CD4-positive, alpha-beta T cell treated with Interferon gamma for 1 hour (primary cell): ENCODE results near the gene TPO.
"Not testable (repeated sequence)": the region's sequence is repeated elsewhere in the genome, so short reads cannot be mapped to it uniquely, and the experiment has no call there.

Source experiments
- DNase-seq: peaks from one replicate; pipeline ENCODE4 v3.0.0-alpha.2; 2020

TPO gene

GRCh38 chr2:1406434-1406833 lies 6.8 kb upstream of the TPO start:
- no peak for DNase-seq

GRCh38 chr2:1407950-1408675 lies 5.2 kb upstream of the TPO start:
- no peak for DNase-seq

GRCh38 chr2:1414121-1414520 lies 858 bp downstream of the TPO start:
- no peak for DNase-seq

GRCh38 chr2:1414901-1415300 lies 1.6 kb downstream of the TPO start:
- not testable (repeated sequence) for DNase-seq

GRCh38 chr2:1415501-1415900 lies 2.2 kb downstream of the TPO start:
- DNase-seq = no peak

GRCh38 chr2:1418566-1418965 lies 5.3 kb downstream of the TPO start:
- DNase-seq = no peak

- no peak for DNase-seq
These were observed 7.7 kb downstream of the TPO start for GRCh38 chr2:1420746-1421480.

GRCh38 chr2:1421731-1422130 lies 8.5 kb downstream of the TPO start:
- DNase-seq = no peak

GRCh38 chr2:1422131-1422530 lies 8.9 kb downstream of the TPO start:
- no peak for DNase-seq

- no peak for DNase-seq
These were observed 9.5 kb downstream of the TPO start for GRCh38 chr2:1422716-1423285.

GRCh38 chr2:1427086-1427485 lies 13.8 kb downstream of the TPO start:
- no peak for DNase-seq

GRCh38 chr2:1429895-1430294 lies 16.6 kb downstream of the TPO start:
- DNase-seq = no peak

GRCh38 chr2:1430491-1430890 lies 17.2 kb downstream of the TPO start:
- no peak for DNase-seq

- DNase-seq = no peak
These were observed 18.7 kb downstream of the TPO start for GRCh38 chr2:1431886-1432400.

- no peak for DNase-seq
These were observed 19.5 kb downstream of the TPO start for GRCh38 chr2:1432726-1433125.

- no peak for DNase-seq
These were observed 23.1 kb downstream of the TPO start for GRCh38 chr2:1436369-1436768.

GRCh38 chr2:1437101-1437500 lies 23.8 kb downstream of the TPO start:
- DNase-seq = no peak

- DNase-seq = no peak
These were observed 24.3 kb downstream of the TPO start for GRCh38 chr2:1437537-1437936.

GRCh38 chr2:1438972-1439371 lies 25.7 kb downstream of the TPO start:
- DNase-seq = no peak

GRCh38 chr2:1440581-1440980 lies 27.3 kb downstream of the TPO start:
- DNase-seq = no peak

GRCh38 chr2:1446301-1446700 lies 33.0 kb downstream of the TPO start:
- no peak for DNase-seq

GRCh38 chr2:1448009-1448408 lies 34.7 kb downstream of the TPO start:
- no peak for DNase-seq

GRCh38 chr2:1450915-1451314 lies 37.7 kb downstream of the TPO start:
- DNase-seq = no peak

GRCh38 chr2:1451422-1451821 lies 38.2 kb downstream of the TPO start:
- no peak for DNase-seq
